GM12891 (cell line): ENCODE data around the gene NRP1.

ENCODE experiments used
- PAX5 ChIP-seq: IDR thresholded peaks from 2 replicates; pipeline ENCODE4 v1.6.1; 2011; ENCODE audit warnings: low read length, moderate library complexity, mild to moderate bottlenecking; ENCODE audit not compliant: insufficient read depth, severe bottlenecking
- POLR2A ChIP-seq: IDR thresholded peaks from 2 replicates; pipeline ENCODE4 v1.6.1; 2011; ENCODE audit warnings: low read depth, low read length, control low read depth
- POLR2AphosphoS5 ChIP-seq: IDR thresholded peaks from 2 replicates; pipeline ENCODE4 v1.6.1; 2011; ENCODE audit warnings: low read depth, low read length, control low read depth
- POU2F2 ChIP-seq: IDR thresholded peaks from 2 replicates; pipeline ENCODE4 v1.6.1; 2011; ENCODE audit warnings: low read depth, mild to moderate bottlenecking, control low read depth, low read length, moderate library complexity
- TAF1 ChIP-seq: IDR thresholded peaks from 2 replicates; pipeline ENCODE4 v1.6.1; 2011; ENCODE audit warnings: low read depth, low read length, control low read depth

DNA sequence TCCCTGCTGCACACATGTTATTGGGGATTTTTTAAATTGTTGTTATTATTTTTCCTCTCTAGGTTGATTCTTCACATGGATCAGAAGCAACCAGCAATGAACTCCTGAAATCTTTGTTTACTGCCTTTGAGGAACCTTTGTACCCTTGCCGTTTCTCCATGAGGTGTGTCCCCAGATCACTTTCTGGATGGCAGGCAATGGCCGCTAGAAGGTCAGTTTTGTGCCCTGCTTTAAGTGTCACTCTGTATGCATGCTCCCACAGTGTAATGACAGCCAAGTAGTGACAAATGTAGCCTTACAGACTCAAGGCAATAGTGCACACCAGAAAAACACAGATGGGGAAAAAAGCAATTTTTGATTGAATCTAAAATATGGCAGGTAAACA lies 47.7 kb upstream of the NRP1 start:
- TF ChIP-seq POLR2A: no peak
- no peak for TF ChIP-seq POU2F2
- no peak for TF ChIP-seq TAF1
- TF ChIP-seq POLR2AphosphoS5: no peak
- TF ChIP-seq PAX5: no peak
